HL-60 (cell line): ENCODE results near the gene FOXD2.

ENCODE experiments used
- GABPA ChIP-seq: IDR thresholded peaks from 2 replicates; pipeline ENCODE4 v1.6.1; 2012; ENCODE audit warnings: low read depth
- POLR2AphosphoS5 ChIP-seq: IDR thresholded peaks from 2 replicates; pipeline ENCODE4 v1.6.1; 2012; ENCODE audit warnings: low read depth
- TF ChIP-seq, protein P1 (sequence below): IDR thresholded peaks from one replicate; pipeline ENCODE4 v1.5.1; 2011; ENCODE audit warnings: low read length, control low read depth, inconsistent platforms; ENCODE audit not compliant: insufficient read depth
- TF ChIP-seq, protein P2 (sequence below): IDR thresholded peaks from 2 replicates; pipeline ENCODE4 v1.6.1; 2012; ENCODE audit warnings: low read depth; ENCODE audit not compliant: insufficient replicate concordance

DNA sequence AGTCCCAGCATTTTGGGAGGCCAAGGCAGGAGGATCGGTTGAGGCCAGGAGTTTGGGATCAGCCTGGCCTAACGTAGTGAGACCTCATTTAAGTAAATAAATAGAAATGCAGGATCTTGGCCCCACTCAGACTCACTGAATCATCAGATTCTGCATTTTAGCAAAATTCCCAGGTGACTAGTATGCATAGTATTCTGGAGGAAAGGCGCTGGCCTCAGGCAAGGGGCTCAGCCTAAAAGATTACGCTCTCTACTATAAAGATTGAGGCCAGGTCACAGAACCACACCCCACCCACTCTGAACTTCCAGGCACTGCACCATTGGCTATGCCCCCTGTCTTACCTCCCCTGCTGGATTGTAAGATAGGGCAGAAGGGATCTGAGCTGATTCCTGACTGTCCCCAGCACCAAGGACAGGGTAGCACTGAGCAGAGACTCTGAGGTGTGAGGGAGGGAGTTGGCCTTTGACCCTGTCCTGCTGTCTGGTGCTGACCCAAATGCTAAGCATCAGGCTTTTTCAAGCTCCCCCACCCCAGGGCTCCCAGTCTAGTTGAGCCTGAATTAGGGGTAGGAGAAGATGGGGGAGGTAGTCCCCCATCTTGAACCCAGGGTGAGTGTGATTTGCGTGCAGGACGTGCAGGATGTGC is 19.0 kb upstream of the FOXD2 start:
- TF ChIP-seq, protein P1, sequence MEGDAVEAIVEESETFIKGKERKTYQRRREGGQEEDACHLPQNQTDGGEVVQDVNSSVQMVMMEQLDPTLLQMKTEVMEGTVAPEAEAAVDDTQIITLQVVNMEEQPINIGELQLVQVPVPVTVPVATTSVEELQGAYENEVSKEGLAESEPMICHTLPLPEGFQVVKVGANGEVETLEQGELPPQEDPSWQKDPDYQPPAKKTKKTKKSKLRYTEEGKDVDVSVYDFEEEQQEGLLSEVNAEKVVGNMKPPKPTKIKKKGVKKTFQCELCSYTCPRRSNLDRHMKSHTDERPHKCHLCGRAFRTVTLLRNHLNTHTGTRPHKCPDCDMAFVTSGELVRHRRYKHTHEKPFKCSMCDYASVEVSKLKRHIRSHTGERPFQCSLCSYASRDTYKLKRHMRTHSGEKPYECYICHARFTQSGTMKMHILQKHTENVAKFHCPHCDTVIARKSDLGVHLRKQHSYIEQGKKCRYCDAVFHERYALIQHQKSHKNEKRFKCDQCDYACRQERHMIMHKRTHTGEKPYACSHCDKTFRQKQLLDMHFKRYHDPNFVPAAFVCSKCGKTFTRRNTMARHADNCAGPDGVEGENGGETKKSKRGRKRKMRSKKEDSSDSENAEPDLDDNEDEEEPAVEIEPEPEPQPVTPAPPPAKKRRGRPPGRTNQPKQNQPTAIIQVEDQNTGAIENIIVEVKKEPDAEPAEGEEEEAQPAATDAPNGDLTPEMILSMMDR: no peak
- TF ChIP-seq POLR2AphosphoS5 (no peak), GABPA (no peak)
- TF ChIP-seq, protein P2, sequence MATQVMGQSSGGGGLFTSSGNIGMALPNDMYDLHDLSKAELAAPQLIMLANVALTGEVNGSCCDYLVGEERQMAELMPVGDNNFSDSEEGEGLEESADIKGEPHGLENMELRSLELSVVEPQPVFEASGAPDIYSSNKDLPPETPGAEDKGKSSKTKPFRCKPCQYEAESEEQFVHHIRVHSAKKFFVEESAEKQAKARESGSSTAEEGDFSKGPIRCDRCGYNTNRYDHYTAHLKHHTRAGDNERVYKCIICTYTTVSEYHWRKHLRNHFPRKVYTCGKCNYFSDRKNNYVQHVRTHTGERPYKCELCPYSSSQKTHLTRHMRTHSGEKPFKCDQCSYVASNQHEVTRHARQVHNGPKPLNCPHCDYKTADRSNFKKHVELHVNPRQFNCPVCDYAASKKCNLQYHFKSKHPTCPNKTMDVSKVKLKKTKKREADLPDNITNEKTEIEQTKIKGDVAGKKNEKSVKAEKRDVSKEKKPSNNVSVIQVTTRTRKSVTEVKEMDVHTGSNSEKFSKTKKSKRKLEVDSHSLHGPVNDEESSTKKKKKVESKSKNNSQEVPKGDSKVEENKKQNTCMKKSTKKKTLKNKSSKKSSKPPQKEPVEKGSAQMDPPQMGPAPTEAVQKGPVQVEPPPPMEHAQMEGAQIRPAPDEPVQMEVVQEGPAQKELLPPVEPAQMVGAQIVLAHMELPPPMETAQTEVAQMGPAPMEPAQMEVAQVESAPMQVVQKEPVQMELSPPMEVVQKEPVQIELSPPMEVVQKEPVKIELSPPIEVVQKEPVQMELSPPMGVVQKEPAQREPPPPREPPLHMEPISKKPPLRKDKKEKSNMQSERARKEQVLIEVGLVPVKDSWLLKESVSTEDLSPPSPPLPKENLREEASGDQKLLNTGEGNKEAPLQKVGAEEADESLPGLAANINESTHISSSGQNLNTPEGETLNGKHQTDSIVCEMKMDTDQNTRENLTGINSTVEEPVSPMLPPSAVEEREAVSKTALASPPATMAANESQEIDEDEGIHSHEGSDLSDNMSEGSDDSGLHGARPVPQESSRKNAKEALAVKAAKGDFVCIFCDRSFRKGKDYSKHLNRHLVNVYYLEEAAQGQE: peak; percentile 29
